Dermis blood vessel endothelial cell (primary cell): ENCODE measurements around the gene TLR1. TPM values are rescaled to one million over a fixed set of nuclear protein-coding genes. Genes with fewer than 3 reads are reported as not detected.
"Not testable (repeated sequence)": the region's sequence is repeated elsewhere in the genome, so short reads cannot be mapped to it uniquely, and the experiment has no call there.

ENCODE experiments used
- DNase-seq: peaks from one replicate; pipeline ENCODE4 v3.0.0; 2010
- total RNA-seq: library from RNA; depleted of rRNA; stranded (reverse); fragments of >200 nt; gene quantifications from 2 replicates; pipeline ENCODE4 v1.2.3, GENCODE V29; 2014

TLR1 gene, protein sequence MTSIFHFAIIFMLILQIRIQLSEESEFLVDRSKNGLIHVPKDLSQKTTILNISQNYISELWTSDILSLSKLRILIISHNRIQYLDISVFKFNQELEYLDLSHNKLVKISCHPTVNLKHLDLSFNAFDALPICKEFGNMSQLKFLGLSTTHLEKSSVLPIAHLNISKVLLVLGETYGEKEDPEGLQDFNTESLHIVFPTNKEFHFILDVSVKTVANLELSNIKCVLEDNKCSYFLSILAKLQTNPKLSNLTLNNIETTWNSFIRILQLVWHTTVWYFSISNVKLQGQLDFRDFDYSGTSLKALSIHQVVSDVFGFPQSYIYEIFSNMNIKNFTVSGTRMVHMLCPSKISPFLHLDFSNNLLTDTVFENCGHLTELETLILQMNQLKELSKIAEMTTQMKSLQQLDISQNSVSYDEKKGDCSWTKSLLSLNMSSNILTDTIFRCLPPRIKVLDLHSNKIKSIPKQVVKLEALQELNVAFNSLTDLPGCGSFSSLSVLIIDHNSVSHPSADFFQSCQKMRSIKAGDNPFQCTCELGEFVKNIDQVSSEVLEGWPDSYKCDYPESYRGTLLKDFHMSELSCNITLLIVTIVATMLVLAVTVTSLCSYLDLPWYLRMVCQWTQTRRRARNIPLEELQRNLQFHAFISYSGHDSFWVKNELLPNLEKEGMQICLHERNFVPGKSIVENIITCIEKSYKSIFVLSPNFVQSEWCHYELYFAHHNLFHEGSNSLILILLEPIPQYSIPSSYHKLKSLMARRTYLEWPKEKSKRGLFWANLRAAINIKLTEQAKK
- 3.1 and 6.9 TPM in 2 replicates for total RNA-seq

DNA sequence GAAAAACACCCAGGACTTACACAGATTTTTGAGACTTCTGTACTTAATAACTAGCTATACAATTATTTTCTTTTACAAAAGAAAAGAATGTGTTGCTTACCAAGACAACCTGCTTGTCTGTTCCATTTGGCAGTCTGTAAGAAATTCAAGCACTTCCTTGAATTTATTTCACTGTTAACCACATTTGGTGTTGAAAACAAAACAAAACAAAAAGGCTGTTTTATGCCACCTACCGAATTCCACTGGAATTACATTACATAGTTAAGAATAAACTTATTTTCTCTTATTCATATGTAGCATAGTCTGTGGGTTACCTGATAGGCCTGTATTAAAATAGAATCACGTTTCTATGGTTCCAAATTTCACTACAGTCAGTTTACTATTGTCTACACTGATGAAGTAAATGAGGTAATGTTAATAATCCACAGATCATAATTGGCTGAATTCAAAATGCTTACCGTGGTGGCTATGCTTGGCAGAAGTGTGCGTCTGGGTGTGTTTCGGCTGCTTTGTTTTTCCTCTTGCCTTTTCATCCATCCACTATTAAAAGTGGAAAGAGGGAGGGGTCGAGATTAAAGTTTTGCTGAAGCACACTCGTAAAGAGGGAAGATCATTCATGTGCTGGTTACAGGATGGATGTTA, at the start of gene TLR1:
TSS of gene TLR1 (minus strand) at position 138 of the 642 bp plus-strand sequence. CDS start 5,960 bp downstream, outside the sequence.
- peak; percentile 80 for DNase-seq

DNA sequence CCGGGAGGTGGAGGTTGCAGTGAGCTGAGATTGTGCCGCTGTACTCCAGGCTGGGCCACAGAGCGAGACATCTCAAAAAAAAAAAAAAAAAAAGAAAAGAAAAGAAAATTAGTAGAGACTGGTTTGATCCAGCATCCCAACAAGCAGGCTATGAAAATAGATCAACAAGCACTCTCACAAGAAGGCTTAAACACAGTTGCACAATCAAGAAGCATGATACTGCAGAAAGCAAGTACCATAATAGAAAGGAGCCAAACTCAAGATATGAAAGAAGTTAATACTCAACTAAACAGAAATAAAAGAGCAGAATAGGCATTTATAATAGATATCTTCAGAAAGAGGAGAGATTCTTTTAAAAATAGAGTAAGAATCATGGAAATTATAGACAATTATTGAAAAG, 41.4 kb upstream of the TLR1 start:
- no peak for DNase-seq

DNA sequence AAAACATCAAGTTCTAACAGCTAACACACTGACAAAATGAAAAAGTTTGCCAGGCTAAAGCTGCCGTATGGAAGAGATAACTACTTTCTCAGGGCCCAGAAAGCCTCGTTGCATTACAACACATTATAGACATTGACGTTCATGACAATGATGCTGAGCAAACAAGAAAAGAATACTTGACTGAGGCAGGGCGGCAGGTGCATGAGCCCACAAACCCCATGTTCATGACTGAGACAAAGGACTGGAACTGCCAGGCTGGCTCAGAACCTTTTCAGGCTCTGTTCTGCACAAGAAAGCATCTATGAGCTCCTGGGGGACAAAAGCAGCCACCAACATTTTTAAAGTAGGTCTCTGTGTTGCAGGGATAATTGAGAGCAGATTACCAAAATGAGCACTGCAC, 38.4 kb upstream of the TLR1 start:
- DNase-seq, result no peak

DNA sequence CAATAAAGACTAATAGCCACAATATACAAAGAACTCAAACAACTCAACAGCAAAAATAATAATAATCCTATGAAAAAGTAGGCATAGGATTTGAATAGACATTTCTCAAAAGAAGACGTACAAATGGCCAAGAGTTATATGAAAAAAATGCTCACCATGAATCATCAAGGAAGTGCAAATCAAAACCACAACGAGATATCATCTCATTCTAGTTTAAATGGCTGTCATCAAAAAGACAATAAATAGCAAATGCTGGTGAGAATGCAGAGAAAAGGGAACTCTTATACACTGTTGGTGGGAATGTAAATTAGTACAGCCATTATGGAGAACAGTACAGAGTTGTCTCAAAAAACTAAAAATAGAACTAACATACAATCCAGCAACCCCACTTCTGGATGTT, 33.3 kb upstream of the TLR1 start:
- DNase-seq, result peak; percentile 45

DNA sequence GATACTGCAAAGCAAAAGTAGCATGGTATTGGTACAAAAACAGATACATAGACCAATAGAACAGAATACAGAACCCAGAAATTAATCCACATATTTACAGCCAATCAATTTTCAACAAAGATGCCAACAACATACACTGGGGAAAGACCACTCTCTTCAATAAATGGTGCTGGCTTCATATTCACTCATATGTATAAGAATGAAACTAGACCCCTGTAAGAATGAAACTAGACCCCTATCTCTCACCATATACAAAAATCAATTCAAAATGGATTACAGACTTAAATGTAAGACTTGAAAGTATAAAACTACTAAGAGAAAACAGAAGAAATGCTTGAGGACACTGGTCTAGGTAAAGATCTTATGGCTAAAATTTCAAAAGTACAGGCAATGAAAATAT, 32.7 kb upstream of the TLR1 start:
- DNase-seq, result no peak

DNA sequence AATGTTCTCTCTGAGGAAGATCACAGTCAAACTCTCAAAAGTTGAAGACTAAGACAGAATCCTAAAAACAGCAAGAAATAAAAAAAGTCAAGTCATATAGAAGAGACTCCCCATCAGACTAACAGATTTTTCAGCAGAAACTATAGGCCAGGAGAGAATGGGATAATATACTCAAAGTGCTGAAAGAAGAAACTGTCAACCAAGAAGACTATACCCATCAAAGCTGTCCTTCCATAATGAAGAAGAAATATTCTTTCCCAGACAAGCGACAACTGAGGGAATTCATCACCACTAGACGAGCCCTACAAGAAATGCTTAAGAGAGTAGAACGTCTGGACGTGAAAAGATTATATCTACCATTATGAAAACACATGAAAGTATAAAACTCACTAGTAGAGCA, 30.0 kb upstream of the TLR1 start:
- DNase-seq, result no peak

DNA sequence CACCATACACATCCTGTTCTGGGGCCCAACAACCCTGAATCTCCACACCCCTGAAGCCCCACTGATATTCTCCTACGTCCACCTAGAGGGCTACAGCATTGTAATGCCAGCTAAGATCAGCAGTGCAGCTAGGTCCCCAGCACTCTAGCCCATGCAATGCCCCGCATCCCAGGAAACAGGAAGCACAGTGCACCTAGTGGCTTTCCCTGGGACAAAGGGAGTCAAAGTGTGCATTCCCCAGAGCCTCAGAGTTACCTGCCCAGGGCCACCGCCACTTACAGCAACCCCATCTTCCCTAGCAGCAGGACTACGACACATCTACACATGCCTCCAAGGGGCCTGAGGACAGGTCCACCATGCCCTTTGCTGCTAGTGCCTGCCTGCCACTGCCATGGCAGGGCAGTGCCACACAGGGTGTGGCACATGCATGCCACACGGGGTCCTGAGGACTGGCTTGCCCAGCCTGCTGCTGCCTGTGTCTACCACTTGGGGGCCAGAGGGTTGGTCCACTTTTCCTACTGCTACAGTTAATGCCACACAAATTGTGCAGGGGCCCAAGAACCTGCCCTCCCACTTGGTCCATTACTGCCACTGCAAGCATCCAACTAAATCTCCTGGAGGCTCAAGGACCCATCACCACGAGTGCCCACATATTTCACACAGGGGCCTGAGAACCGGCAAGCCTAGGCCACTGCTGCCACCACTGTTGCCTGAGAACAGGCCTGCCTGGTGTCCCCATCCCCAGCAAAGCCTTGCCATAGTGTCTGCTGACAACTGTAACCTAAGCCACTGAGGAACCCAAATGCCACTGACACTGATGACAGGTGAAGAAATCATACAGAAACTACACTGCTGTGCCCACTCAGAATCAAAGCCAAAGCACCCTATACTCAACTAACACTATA, 28.3 kb upstream of the TLR1 start:
- DNase-seq, result no peak

DNA sequence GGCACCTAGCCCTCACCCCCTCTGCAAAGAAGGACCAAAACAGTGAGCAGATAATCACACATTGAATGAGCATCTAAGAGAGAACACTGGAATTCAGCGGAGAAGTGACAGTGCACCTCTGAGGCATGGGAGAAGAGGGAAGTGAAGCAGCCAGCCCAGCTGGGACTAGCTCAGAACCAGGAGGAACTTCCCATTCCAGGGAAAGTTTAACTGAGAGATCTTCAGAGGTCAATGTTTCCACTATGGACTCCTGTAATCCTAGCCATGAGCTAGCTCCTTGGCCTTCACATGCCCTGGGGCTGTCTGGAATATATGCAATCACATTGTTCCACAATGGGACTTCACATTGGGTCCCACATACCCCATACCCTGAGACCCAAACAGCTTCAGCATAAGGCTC, 27.6 kb upstream of the TLR1 start:
- no peak for DNase-seq

DNA sequence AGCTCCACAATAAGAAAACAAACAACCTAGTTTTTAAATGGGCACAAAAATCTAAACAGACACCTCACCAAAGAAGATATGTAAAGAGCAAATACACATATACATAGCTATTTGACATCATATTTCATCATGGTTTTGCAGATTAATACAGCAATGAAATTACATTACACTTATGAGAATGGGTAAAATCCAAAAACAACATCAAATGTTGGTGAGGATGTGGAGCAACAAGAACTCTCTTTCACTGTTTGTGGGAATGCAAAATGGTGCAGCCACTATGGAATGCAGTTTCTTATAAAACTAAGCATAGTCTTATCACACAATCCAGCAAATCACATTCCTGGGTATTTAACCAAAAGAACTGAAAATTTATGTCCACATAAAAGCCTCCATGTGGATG, 27.1 kb upstream of the TLR1 start:
- no peak for DNase-seq

DNA sequence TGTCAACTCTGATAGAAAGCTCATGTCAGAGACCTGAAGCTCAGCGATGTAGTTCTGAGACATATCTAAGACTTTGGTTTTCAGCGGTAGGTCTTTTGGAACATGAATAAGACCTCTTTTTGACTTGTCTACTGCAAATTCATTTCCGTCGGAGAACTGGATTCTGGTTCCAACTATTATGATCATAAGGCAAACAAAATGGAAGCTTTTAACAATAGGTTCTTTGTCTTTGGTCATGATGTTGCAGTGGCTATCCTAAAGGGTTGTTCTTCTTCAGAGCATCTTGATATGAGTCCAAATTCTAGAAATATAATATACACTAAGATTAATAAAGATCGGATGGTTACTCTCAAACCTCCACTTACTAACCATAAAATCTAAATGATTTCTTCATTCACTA, 24.6 kb upstream of the TLR1 start:
- no peak for DNase-seq

DNA sequence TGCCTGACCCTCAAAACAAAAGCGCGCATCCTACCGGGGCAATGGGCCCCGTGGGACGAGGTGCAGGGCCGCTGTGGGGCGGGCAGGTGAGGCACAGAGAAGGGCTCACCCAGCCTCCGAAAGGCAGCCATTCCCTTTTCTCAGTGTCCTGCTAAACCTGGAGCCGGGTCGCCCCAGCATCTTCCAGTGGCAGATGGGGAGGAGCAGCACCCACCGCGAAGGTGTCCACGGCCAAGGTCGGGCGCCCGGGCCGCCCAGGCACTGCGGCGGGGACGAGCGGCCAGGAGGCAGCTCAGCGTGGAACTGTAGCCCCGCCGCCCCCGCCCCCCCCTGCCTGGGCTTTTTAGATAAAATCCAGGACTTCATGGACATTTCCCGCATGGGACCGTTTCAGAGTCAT, 19.2 kb upstream of the TLR1 start:
- DNase-seq, result no peak

DNA sequence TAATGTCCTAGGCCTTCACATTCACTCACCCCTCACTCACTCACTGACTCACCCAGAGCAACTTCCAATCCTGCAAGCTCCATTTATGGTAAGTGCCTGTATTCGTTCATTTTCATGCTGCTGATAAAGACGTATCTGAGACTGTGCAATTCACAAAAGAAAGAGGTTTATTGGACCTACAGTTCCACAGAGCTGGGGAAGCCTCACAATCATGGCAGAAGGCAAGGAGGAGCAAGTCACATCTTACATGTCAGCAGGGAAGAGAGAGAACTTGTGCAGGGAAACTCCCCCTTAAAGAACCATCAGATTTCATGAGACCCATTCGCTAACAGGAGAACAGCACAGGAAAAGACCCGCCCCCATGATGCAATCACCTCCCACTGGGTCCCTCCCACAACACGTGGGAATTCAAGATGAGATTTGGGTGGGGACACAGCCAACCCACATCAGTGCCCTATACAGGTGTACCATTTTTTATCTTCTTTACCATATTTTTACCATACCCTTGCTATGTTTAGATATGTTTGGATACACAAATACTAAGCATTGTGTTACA, 18.2 kb upstream of the TLR1 start:
- DNase-seq, result no peak

DNA sequence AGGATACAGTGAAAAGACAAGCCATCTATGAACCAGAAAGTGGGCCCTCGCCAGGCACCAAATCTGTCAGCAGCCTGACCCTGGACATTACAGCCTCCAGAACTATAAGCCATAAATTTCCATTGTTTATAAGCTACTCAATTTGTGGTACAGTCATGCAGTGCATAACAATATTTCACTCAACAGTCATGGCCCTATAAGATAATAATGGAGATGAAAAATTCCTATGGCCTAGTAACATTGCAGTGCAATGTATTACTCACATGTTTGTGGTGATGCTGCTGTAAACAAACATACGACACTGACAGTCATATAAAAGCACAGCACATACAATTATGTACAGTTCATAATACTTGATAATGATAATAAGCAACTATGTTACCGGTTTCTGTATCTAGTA, 17.1 kb upstream of the TLR1 start:
- DNase-seq, result no peak

DNA sequence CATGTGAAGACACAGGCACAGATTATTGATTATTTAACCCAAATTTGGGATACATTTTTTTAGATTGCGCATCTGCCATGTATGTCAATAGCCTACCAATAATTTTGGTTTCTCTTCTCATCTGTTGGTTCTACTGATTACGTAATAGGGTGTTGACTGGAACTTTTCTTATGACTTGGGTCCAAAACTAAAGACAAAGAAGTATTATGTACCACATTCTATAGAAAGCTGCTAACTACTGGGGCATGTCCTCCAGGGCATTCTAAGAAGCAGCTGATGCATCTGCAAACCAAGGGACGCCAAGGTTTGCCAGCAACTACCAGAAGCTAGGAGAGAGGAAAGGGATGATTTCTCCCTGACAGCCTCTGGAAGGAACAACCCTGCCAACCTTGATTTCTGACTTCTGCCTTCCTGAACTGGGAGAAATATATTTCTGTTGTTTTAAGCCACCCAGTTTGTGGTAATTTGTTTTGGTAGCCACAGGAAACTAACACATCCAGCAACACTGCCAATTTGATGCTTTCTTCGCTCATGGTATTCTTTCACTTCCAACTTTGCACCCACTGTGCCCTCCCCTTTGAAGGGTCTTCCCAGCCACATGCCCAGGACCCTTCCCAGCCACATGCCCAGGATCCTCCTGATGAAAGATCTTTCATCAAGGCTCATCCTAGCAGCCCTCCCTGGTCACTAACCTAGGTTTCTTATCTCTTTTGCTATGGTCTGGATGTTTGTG, 15.9 kb upstream of the TLR1 start:
- no peak for DNase-seq

DNA sequence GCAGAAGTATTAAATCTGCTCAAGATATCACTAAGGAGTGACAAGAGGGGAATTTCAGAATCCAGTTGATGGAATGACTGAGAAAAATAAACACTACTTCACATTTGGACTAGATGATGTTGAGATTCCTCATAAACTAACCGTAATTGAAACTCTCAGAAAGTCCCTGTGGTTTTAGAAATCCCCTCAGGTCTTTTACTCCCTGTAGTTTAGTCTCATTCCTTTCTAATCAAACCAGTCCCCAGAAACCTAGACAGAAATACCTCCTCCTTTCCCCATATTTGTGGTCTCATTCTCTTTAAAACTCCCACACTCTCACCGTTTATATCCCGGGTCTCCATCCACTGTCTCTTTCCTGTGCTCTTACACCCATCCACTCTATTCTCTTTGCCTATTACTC, 15.0 kb upstream of the TLR1 start:
- no peak for DNase-seq

DNA sequence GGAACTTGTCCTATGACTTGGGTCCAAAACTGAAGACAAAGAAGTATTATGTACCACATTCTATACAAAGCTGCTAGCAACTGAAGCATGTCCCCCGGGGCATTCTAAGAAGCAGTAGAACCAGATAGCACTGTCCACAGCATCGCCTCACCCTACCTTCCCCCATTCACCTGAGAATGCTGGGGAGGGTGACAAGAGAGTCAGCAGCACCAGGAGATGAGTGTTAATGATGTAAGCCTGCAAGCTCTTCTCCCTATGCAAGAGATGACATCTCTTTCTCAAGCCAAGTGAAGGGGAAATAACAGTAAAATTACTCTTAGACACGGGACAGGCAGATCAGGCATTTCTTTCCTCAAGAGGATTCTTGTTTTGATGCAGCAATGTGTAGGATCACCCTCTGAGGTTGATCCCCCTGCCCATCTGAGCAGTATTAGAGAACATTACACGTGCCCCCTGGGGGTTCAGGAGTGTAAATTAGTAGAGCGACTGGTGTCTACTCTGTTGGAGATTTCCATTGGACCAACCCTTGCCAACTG, 13.9 kb upstream of the TLR1 start:
- DNase-seq, result no peak

DNA sequence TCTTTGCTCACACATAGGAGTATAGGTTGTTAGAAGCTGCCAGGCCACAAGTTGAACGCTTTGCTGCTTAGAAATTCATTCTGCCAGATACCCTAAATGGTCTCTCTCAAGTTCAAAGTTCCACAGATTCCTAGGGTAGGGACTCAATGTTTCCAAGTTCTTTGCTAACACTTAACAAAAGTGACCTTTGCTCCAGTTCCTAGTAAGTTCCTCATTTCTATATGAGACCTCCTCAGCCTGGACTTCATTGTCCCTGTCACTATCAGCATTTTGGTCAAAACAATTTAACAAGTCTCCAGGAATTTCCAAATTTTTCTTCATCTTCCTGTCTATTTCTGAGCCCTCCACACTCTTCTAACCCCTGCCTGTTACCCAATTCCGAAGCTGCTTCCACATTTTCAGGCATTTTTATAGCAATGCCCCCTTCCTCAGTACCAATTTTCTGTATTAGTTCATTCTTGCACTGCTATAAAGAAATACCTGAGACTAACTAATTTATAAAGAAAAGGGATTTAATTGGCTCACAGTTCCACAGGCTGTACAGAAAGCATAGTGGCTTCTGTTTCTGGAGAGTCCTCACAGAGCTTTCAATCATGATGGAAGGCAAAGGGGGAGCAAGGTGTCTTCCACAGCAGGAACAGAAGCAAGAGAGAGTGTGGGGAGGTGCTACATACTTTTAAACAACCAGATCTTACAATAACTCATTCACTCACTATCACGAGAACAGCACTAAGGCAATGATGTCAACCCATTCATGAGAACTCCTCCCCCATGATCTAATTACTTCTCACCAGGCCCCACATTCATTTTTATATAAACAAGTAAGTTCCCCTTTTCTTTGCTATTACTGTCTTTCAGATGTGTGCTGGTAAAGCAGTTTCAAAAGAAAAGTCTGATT, 11.5 kb upstream of the TLR1 start:
- peak; percentile 12 for DNase-seq

DNA sequence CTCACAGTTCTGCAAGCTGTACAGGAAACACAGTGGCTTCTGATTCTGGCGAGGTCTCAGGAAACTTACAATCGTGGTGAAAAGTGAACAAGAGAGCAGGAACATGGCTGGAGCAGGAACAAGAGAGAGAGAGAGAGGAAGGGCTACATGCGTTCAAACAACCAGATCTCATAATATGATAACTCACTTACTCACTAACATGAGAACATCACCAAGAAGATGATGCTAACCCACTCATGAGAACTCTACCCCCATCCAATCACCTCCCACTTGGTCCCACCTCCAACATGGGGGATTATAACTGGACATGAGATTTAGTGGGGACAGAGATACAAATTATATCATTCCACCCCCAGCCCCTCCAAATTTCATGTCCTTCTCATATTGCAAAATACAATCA, 9.8 kb upstream of the TLR1 start:
- DNase-seq, result no peak

DNA sequence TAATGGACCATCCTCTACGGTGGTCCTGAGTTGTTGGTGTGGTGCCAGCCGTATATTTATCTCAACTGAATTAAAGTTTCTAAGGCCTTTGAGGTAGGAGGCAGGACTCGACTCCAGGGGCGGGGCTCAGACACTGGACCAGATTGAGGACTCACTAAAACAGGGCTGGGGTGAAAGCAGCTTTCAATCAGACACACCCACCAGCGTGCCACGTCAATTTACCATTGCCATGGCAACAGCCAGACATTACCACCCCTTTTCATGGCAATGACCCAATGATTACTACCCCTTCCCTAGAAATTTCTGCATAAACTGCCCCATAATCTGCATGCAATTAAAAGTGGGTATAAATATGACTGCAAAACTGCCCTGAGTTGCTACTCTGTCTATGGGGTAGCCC, 6.7 kb upstream of the TLR1 start:
- no peak for DNase-seq

DNA sequence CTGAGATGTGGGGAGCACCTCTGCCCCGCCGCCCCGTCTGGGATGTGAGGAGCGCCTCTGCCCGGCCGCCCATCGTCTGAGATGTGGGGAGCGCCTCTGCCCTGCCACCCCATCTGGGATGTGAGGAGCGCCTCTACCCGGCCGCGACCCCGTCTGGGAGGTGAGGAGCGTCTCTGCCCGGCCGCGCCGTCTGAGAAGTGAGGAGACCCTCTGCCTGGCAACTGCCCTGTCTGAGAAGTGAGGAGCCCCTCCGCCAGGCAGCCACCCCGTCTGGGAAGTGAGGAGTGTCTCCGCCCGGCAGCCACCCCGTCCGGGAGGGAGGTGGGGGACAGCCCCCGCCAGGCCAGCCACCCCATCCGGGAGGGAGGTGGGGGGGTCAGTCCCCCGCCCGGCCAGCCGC, 2.9 kb upstream of the TLR1 start:
- not testable (repeated sequence) for DNase-seq
